Measurements from ENCODE around the gene RNF227. TPM values are rescaled to one million over a fixed set of nuclear protein-coding genes. Genes with fewer than 3 reads are reported as not detected.
A peak's percentile ranks its signal among the peaks of the same experiment; 100 is the strongest.

Gene RNF227
- 1.8 and 2.3 TPM in 2 replicates for total RNA-seq
- long read RNA-seq = 0 reads

DNA sequence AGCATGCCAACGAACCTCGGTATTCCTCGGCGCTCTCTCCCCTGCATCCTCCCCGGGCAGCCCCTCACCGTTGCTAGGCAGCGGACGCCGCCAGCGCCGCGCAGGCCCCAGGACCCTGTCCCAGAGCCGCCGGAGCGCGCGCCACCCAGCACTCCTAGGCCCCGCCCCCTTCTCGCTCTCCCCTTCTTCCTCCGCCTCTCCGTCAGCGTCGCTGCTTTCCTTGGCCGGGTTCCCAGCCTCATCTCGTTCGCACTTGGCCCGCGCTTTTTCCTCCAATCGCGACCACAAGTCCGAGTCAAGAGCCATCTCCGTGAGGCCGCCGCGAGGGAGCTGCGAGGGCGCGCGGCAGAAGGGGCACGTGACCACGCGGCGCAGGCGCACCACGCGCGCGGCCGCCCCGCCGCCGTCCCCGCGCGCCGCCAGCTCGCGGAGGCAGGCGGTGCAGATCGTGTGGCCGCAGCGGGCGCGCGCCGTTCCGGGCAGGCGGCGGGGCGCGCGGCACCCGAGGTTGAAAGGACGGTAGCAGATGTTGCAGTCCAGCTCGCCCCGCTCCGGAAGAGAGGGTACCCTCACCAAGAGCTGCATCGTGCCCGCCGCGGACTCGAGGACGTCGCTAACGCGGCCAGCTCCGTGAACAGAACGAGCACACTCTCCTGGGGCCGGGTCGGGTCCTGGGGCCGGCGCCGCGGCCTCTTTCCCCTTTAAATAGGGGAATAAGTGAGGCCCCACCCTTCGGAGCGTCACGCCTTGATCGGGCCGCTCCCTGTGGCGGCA is at the start of gene RNF227:
Gene RNF227 (minus strand): TSS at position 679 of the 774 bp plus-strand sequence. CDS start 94 bp downstream, at position 585.
- peaks cover 27% of the 10 kb centered on the region for H3K27me3 Mint-ChIP-seq
- peak; percentile 63 for DNase-seq (ENCODE audit: low spot score, unreplicated experiment)
- peak within 1 kb of the TSS; percentile 79 for H3K4me3 Mint-ChIP-seq (ENCODE audit: low read depth)
- peaks cover 8% of the 10 kb centered on the region for H3K4me1 Mint-ChIP-seq (ENCODE audit: low read depth)
- no peaks in the 10 kb centered on the region for H3K9me3 Mint-ChIP-seq (ENCODE audit: low read depth)
- peaks cover 6% of the 10 kb centered on the region for H3K36me3 Mint-ChIP-seq (ENCODE audit: insufficient read depth)
- peak within 1 kb of the TSS; percentile 92 for H3K27ac Mint-ChIP-seq
- no peak for TF ChIP-seq CTCF (IDR thresholded peaks at IDR 0.05; ENCODE audit: unreplicated experiment)

GRCh38 chr17:7961421-7961820 is 45.3 kb upstream of the RNF227 start:
- Mint-ChIP-seq H3K36me3 (ENCODE audit: insufficient read depth) (no peaks in the 10 kb centered on the region), H3K4me1 (ENCODE audit: low read depth) (no peaks in the 10 kb centered on the region), H3K27me3 (peaks cover 11% of the 10 kb centered on the region), H3K4me3 (ENCODE audit: low read depth) (no peak overlapping the region), H3K27ac (no peak overlapping the region), H3K9me3 (ENCODE audit: low read depth) (no peaks in the 10 kb centered on the region)
- DNase-seq (ENCODE audit: low spot score, unreplicated experiment) = no peak
- TF ChIP-seq CTCF (IDR thresholded peaks at IDR 0.05; ENCODE audit: unreplicated experiment) = no peak

DNA sequence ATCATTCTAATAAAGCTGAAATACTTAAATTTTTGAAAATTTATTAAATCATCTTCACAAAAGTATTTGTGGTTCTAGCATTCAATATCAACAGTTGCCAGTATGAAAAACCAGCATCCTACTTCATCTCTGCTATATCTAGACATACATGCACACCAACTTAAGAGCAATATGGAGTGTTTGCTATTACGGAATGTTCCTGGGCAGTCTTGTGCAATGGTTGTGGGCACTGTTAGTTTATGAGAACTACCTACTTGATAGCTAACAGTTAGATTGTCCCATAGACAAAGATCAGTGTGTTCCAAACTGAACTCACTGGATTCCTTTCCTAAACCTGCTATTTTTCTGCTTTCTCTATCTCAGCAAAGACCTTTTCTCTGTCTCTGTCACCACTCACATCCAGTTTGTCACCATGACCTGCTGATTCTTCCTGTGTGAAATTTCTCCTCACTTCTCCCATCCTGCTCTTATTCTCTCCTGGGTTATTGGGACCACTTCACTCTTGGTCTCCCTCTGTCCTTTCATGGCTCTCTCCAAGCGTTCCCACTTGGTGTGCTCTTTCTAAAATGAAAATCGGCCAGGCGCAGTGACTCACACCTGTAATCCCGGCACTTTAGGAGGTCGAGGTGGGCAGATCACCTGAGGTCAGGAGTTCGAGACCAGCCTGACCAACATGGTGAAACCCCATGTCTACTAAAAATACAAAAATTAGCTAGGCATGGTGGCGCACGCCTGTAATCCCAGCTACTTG is 43.6 kb upstream of the RNF227 start:
- no peak for TF ChIP-seq CTCF (IDR thresholded peaks at IDR 0.05; ENCODE audit: unreplicated experiment)
- H3K4me1 Mint-ChIP-seq (ENCODE audit: low read depth) = no peaks in the 10 kb centered on the region

GRCh38 chr17:7956228-7956965 is 40.3 kb upstream of the RNF227 start:
- Mint-ChIP-seq H3K9me3 (ENCODE audit: low read depth) (no peaks in the 10 kb centered on the region), H3K27ac (no peak overlapping the region)
- TF ChIP-seq CTCF (IDR thresholded peaks at IDR 0.05; ENCODE audit: unreplicated experiment) = no peak

More for the DNA sequence above, 43.6 kb upstream of the RNF227 start:
- Mint-ChIP-seq H3K36me3 (ENCODE audit: insufficient read depth) (no peaks in the 10 kb centered on the region), H3K27ac (no peak overlapping the region), H3K27me3 (peaks cover 11% of the 10 kb centered on the region), H3K9me3 (ENCODE audit: low read depth) (no peaks in the 10 kb centered on the region), H3K4me3 (ENCODE audit: low read depth) (no peak overlapping the region)
- DNase-seq (ENCODE audit: low spot score, unreplicated experiment) = no peak

More at GRCh38 chr17:7956228-7956965, 40.3 kb upstream of the RNF227 start:
- Mint-ChIP-seq H3K4me1 (ENCODE audit: low read depth) (no peaks in the 10 kb centered on the region), H3K4me3 (ENCODE audit: low read depth) (no peak overlapping the region), H3K27me3 (peaks cover 11% of the 10 kb centered on the region), H3K36me3 (ENCODE audit: insufficient read depth) (peaks cover 2% of the 10 kb centered on the region)
- no peak for DNase-seq (ENCODE audit: low spot score, unreplicated experiment)

Measured in progenitor cell of endocrine pancreas (in vitro differentiated cells).